Neural crest cell (in vitro differentiated cells): ENCODE data around the gene CNDP2. TPM values are rescaled to one million over a fixed set of nuclear protein-coding genes. Genes with fewer than 3 reads are reported as not detected.

Experiments
- DNase-seq: peaks from one replicate; pipeline ENCODE4 v3.0.0; 2021; ENCODE audit warnings: low read depth, mixed read lengths, low spot score
- H3K27ac Mint-ChIP-seq: one replicate; pipeline ENCODE4 v1.8.0; 2021; ENCODE audit warnings: mild to moderate bottlenecking, mixed read lengths; ENCODE audit not compliant: unreplicated experiment
- H3K27me3 Mint-ChIP-seq: 2 replicates; pipeline ENCODE4 v1.8.0; 2021; ENCODE audit warnings: low read depth, mild to moderate bottlenecking, mixed read lengths
- H3K36me3 Mint-ChIP-seq: 2 replicates; pipeline ENCODE4 v1.8.0; 2021; ENCODE audit warnings: low read depth, mild to moderate bottlenecking, mixed read lengths
- H3K4me1 Mint-ChIP-seq: 2 replicates; pipeline ENCODE4 v1.8.0; 2021; ENCODE audit warnings: mixed read lengths
- H3K4me3 Mint-ChIP-seq: one replicate; pipeline ENCODE4 v1.8.0; 2021; ENCODE audit warnings: mild to moderate bottlenecking, mixed read lengths
- H3K9me3 Mint-ChIP-seq: 2 replicates; pipeline ENCODE4 v1.8.0; 2021; ENCODE audit warnings: mixed read lengths
- long read RNA-seq: library from polyadenylated mRNA; unstranded; transcript quantifications from one replicate; pipeline ENCODE4 v2.0.0, GENCODE V29; 2020
- total RNA-seq: library from RNA; stranded (reverse); gene quantifications from 2 replicates; pipeline ENCODE4 v1.2.1, GENCODE V29; 2021
- TF ChIP-seq, protein P1 (sequence below): fragments of 200-600 bp; sonication (generic); conservative IDR thresholded peaks from 2 replicates; pipeline ENCODE4 v1.5.0; 2021; ENCODE audit warnings: antibody characterized with exemption, mild to moderate bottlenecking

Gene CNDP2
- total RNA-seq: 194 and 204 TPM in 2 replicates
- long read RNA-seq, full-length matches to known transcripts: 430 of 493 reads
- long read RNA-seq, partial matches to known transcripts: 26 of 493 reads
- long read RNA-seq, other reads (novel, unspliced or antisense): 37 of 493 reads

DNA sequence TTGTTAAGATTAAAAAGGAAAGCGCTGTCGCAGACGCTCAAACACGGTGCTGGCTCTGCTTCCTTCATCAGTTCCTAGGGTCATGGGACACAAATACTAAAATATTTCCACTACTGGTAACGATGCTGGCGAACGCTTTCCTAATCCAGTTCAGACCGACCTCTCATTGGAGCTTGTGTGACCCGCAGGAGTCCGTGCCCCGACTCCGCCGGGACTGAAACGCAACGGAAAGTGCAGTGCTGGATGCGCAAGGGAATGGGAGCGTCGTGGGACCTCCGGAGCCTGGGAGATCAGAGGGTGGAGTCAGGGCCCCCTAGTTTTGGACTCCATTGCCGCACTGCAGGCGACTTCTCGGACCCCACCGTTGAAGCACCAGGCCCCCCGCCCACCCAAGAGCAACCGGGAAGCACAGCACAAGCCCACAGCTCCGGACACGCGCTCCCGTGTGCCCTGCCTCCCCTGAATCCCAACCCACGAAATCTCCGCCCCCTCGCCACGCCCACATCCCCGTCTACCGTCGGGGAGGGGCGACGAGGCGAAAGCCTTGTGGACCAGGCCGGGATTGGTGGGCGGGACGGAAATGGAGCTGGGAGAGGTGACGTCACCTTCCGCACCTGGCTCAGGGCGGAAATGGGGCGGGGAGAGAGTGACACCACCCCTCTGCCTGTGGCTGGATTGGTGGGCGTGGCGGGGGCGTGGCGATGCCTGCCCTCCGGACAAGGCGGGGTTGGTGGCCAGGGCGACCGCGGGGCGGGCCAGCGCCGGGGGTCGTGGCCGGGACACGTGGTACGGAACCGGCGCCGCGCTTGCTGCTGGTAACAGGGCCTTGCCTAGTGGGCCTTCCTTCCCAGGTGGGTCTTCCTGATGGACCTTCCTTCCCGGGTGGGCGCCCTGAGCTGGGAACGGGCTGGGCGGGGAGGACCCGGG lies at the start of gene CNDP2:
Gene CNDP2 (plus strand): TSS at position 783 of the 927 bp plus-strand sequence. CDS start 3,611 bp downstream, outside the sequence.
- TF ChIP-seq, protein P1, sequence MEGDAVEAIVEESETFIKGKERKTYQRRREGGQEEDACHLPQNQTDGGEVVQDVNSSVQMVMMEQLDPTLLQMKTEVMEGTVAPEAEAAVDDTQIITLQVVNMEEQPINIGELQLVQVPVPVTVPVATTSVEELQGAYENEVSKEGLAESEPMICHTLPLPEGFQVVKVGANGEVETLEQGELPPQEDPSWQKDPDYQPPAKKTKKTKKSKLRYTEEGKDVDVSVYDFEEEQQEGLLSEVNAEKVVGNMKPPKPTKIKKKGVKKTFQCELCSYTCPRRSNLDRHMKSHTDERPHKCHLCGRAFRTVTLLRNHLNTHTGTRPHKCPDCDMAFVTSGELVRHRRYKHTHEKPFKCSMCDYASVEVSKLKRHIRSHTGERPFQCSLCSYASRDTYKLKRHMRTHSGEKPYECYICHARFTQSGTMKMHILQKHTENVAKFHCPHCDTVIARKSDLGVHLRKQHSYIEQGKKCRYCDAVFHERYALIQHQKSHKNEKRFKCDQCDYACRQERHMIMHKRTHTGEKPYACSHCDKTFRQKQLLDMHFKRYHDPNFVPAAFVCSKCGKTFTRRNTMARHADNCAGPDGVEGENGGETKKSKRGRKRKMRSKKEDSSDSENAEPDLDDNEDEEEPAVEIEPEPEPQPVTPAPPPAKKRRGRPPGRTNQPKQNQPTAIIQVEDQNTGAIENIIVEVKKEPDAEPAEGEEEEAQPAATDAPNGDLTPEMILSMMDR: no peak
- H3K36me3 Mint-ChIP-seq: peaks cover 4% of the 10 kb centered on the region
- H3K27ac Mint-ChIP-seq: peak within 1 kb of the TSS; percentile 97
- DNase-seq: peak; percentile 99
- H3K4me3 Mint-ChIP-seq: peak within 1 kb of the TSS; percentile 95
- peaks cover 2% of the 10 kb centered on the region for H3K9me3 Mint-ChIP-seq
- peaks cover 46% of the 10 kb centered on the region for H3K4me1 Mint-ChIP-seq
- H3K27me3 Mint-ChIP-seq: peaks cover 2% of the 10 kb centered on the region

- Mint-ChIP-seq H3K36me3 (no peaks in the 10 kb centered on the region), H3K4me3 (no peak overlapping the region), H3K27ac (no peak overlapping the region), H3K27me3 (peaks cover 12% of the 10 kb centered on the region), H3K9me3 (no peaks in the 10 kb centered on the region), H3K4me1 (no peaks in the 10 kb centered on the region)
- TF ChIP-seq, protein P1: no peak
- DNase-seq: no peak
Observed at GRCh38 chr18:74446631-74447403, 49.3 kb upstream of the CNDP2 start.

DNA sequence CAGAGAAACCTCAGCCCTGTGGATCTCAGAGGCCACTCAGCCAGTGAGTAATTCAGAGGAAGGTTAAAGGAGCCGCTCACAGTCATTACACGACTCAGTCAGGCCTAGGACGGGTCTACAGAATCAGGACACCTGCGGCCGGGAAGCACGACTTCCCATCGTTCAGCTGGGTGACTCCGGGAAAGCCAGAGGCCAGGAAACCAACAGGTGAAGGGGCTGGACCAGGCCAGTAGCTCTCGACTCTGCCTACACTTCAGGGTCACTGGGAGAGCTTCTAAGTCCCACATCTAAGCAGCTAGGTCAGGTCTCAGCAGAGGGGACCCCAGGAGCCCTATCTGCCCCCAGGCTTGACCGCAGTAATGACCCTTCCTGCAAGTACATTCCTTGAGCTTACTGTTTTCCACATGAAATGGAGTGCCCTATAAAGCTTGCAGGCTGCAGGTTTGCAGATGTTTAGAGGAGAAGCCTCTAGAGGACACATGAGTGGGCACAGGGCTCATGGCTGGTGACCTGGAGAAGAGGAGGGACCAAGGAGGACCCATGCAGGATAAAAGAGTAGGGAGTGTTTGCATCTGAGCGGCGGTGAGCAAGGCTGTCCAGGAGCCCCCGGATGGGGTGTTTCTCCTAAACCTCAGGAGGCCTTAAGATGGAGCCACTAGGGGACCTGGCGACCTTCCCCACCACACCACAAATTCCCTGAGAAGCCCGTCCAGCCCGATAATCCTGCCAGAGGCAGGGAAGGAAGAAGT lies 48.6 kb upstream of the CNDP2 start:
- no peaks in the 10 kb centered on the region for H3K4me1 Mint-ChIP-seq
- H3K36me3 Mint-ChIP-seq: no peaks in the 10 kb centered on the region
- TF ChIP-seq, protein P1: no peak
- H3K27me3 Mint-ChIP-seq: peaks cover 14% of the 10 kb centered on the region
- H3K27ac Mint-ChIP-seq: no peak overlapping the region
- no peak for DNase-seq
- no peaks in the 10 kb centered on the region for H3K9me3 Mint-ChIP-seq
- H3K4me3 Mint-ChIP-seq: no peak overlapping the region

DNA sequence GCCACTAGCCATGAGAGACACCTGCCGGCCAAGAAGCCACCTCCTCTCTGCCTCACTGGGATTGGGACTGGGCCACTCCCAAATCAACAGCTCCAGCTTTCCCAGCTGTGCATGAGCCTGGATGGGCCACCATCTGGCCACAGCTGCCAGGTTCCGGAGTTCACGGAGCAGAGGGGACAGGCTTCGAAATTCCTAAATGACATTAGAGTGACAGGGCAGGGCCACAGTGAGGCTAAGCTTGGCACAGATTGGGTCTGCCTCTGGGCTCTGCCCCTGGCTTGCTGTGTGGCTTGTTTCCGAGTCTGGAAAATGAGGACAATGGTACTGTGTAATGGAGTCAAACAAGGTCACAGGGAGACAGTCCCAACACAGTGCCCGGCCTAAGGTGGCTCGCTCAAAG lies 45.5 kb upstream of the CNDP2 start:
- Mint-ChIP-seq H3K27me3 (peaks cover 35% of the 10 kb centered on the region), H3K9me3 (no peaks in the 10 kb centered on the region), H3K4me3 (no peak overlapping the region), H3K4me1 (peaks cover 9% of the 10 kb centered on the region), H3K27ac (no peak overlapping the region), H3K36me3 (no peaks in the 10 kb centered on the region)
- TF ChIP-seq, protein P1: no peak
- DNase-seq: no peak

DNA sequence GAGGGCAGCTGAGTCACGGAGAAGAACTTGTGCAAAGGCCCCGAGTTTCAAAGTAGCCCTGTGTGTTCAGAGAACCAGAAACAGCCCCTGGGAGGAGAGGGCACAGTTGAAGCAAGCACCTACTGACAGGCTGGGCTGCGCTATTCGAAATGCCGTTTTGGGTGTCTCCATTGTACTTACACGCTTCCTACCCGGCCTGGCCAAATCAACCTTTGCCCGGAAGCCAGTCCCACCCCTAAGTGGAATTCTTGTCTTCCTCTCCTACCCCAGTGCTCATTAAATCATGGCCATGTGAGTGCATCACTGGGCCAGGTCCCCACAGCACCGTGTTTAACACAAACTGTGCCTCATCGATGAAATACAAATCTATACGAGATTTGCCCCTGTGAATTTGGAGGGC lies 45.0 kb upstream of the CNDP2 start:
- Mint-ChIP-seq H3K4me3 (no peak overlapping the region), H3K4me1 (peaks cover 9% of the 10 kb centered on the region), H3K27ac (no peak overlapping the region), H3K27me3 (peaks cover 40% of the 10 kb centered on the region), H3K9me3 (no peaks in the 10 kb centered on the region), H3K36me3 (no peaks in the 10 kb centered on the region)
- no peak for DNase-seq
- TF ChIP-seq, protein P1: no peak
